Stimulated activated naive B cell treated with anti-CD40 and anti-IgM and Interleukin-4, amounts not matched to agents 10 μg/mL and 1 μg/mL and 100 μg/mL, for 72 hours (primary cell): ENCODE data around the gene LRRC1.

Source experiments
- ATAC-seq, 2 donors: fragments of 150-1000 bp; cut with Tn5 transposase; replicated peaks; 2 replicates each; pipeline ENCODE4 v1.10.0; 2021; ENCODE audit warnings: moderate library complexity in 1 of 2
- DNase-seq: peaks from one replicate; pipeline ENCODE4 v3.0.0; 2021
- H3K27ac Mint-ChIP-seq: one replicate; pipeline ENCODE4 v1.8.0; 2022; ENCODE audit warnings: mild to moderate bottlenecking, mixed read lengths
- H3K27me3 Mint-ChIP-seq, 2 donors: one replicate each; pipeline ENCODE4 v1.8.0; 2022; ENCODE audit warnings: mixed read lengths in 2 of 2
- H3K36me3 Mint-ChIP-seq, 2 donors: one replicate each; pipeline ENCODE4 v1.8.0; 2022; ENCODE audit warnings: mixed read lengths in 2 of 2, mild to moderate bottlenecking in 1 of 2
- H3K4me1 Mint-ChIP-seq, 2 donors: one replicate each; pipeline ENCODE4 v1.8.0; 2022; ENCODE audit warnings: mixed read lengths in 2 of 2, mild to moderate bottlenecking in 1 of 2
- H3K4me3 Mint-ChIP-seq, 2 donors: one replicate each; pipeline ENCODE4 v1.8.0; 2022; ENCODE audit warnings: mild to moderate bottlenecking in 2 of 2, mixed read lengths in 2 of 2, moderate library complexity in 1 of 2
- H3K9me3 Mint-ChIP-seq, 2 donors: one replicate each; pipeline ENCODE4 v1.8.0; 2022; ENCODE audit warnings: mixed read lengths in 2 of 2, mild to moderate bottlenecking in 1 of 2

The LRRC1 gene

GRCh38 chr6:53959717-53960116 is 164.9 kb downstream of the LRRC1 start:
- no peak overlapping the region for H3K4me3 Mint-ChIP-seq
- H3K27me3 Mint-ChIP-seq, result peaks cover 12% of the 10 kb centered on the region in 2 donors
- no peak for DNase-seq
- peaks cover 0 to 4% of the 10 kb centered on the region in 2 donors for H3K4me1 Mint-ChIP-seq
- no peaks in the 10 kb centered on the region for H3K9me3 Mint-ChIP-seq
- H3K27ac Mint-ChIP-seq, result no peak overlapping the region
- no peak for ATAC-seq
- H3K36me3 Mint-ChIP-seq, result no peaks in the 10 kb centered on the region

- peaks cover 0 to 4% of the 10 kb centered on the region in 2 donors for H3K4me1 Mint-ChIP-seq
- peaks cover 12% of the 10 kb centered on the region in 2 donors for H3K27me3 Mint-ChIP-seq
- no peaks in the 10 kb centered on the region for H3K9me3 Mint-ChIP-seq
- H3K4me3 Mint-ChIP-seq, result no peak overlapping the region
- H3K27ac Mint-ChIP-seq, result no peak overlapping the region
- no peak for ATAC-seq
- DNase-seq, result no peak
- H3K36me3 Mint-ChIP-seq, result no peaks in the 10 kb centered on the region
Measured at GRCh38 chr6:53960311-53960710, 165.5 kb downstream of the LRRC1 start.

- no peak for ATAC-seq
Measured at GRCh38 chr6:53961679-53962370, 167.0 kb downstream of the LRRC1 start.

DNA sequence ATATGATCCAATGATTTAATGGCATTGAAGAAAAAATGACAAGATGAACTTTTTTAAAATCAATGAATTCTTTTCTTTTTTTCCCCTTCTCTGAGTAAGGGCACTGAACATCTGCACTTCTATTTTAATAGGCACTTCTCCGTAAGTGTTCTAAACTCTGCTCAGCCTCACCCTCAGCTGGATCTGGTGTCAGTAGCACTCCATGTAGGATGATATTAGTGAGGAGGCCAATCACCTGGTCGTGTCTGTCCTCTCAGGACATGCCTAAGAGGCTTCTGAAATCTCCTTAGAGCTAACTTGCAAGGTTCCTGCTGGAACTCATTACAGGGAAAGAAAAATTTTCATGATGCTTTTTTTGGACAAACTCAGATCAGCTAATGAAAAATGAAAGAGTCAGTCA is 167.8 kb downstream of the LRRC1 start:
- peaks cover 0 to 4% of the 10 kb centered on the region in 2 donors for H3K4me1 Mint-ChIP-seq
- DNase-seq (no peak), ATAC-seq (no peak)
- peaks cover 4 to 8% of the 10 kb centered on the region in 2 donors for H3K27me3 Mint-ChIP-seq
- no peak overlapping the region for H3K4me3 Mint-ChIP-seq
- no peak overlapping the region for H3K27ac Mint-ChIP-seq
- H3K36me3 Mint-ChIP-seq, result no peaks in the 10 kb centered on the region
- H3K9me3 Mint-ChIP-seq, result no peaks in the 10 kb centered on the region

More at GRCh38 chr6:53961679-53962370, 167.0 kb downstream of the LRRC1 start:
- H3K4me3 Mint-ChIP-seq, result no peak overlapping the region
- DNase-seq, result no peak
- H3K36me3 Mint-ChIP-seq, result no peaks in the 10 kb centered on the region
- no peaks in the 10 kb centered on the region for H3K9me3 Mint-ChIP-seq
- H3K27ac Mint-ChIP-seq, result no peak overlapping the region
- H3K4me1 Mint-ChIP-seq, result peaks cover 0 to 4% of the 10 kb centered on the region in 2 donors
- peaks cover 10 to 12% of the 10 kb centered on the region in 2 donors for H3K27me3 Mint-ChIP-seq

DNA sequence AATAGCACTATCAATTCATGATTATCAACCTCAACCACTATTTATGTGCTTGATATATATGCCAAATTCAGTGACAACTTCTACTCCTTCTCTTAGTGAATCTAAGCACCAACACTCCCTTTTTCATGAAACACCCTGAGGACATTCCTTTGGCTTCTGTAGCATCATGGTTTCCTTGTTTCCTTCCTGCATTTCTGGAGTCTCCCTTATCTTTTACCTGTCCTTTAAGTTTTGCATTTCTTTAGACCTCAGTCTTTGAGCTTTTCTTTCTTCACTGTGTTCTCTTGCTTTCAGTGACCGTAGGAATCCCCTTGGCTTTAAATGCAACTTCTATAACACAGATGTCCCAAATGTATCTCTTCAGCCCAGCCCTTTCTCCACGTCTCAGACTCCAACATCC is 172.6 kb downstream of the LRRC1 start:
- no peaks in the 10 kb centered on the region for H3K36me3 Mint-ChIP-seq
- H3K4me3 Mint-ChIP-seq, result no peak overlapping the region
- ATAC-seq (no peak), DNase-seq (no peak)
- H3K4me1 Mint-ChIP-seq, result peaks cover 0 to 4% of the 10 kb centered on the region in 2 donors
- peaks cover 0 to 6% of the 10 kb centered on the region in 2 donors for H3K27me3 Mint-ChIP-seq
- H3K9me3 Mint-ChIP-seq, result no peaks in the 10 kb centered on the region
- no peak overlapping the region for H3K27ac Mint-ChIP-seq
